GM12878 (cell line): ENCODE results near the gene SVIL. TPM values are rescaled to one million over a fixed set of nuclear protein-coding genes. Genes with fewer than 3 reads are reported as not detected.

ENCODE experiments used
- ATAC-seq: fragments of 200-7000 bp; cut with Tn5 transposase; 3 replicates; pipeline ENCODE4 v1.9.1; 2020; ENCODE audit warnings: mild to moderate bottlenecking, moderate library complexity
- BruUV-seq: library from RNA; stranded (reverse); fragments of 400-500 nt; replicated peaks from 2 replicates; lab custom pipeline; 2021; lab: Mats Ljungman, UMichigan
- CTCF ChIA-PET: fragments of 300-600 bp; sonication (Branson Sonifier 250); formaldehyde crosslinking; extraction: SDS; loops from one replicate; lab custom pipeline; 2021; ENCODE audit warnings: inconsistent platforms; lab: Yijun Ruan, JAX
- POLR2A ChIA-PET: fragments of 350-600 bp; formaldehyde crosslinking; extraction: SDS; loops from one replicate; lab custom pipeline; 2021; ENCODE audit warnings: inconsistent platforms; lab: Charles Lee
- RAD21 ChIA-PET: fragments of 300-600 bp; sonication (Branson Sonifier 250); formaldehyde crosslinking; loops from one replicate; lab custom pipeline; 2023; ENCODE audit warnings: antibody characterized with exemption; ENCODE audit not compliant: unreplicated experiment; lab: Charles Lee
- SMC1A ChIA-PET: fragments of 300-600 bp; sonication (Branson Sonifier 250); formaldehyde crosslinking; loops from one replicate; lab custom pipeline; 2023; ENCODE audit not compliant: unreplicated experiment, uncharacterized antibody; lab: Charles Lee
- DNase-seq: peaks from one replicate; pipeline ENCODE4 v3.0.0-alpha.2; 2011; ENCODE audit warnings: low read depth, low spot score
- FAIRE-seq: peaks from 3 replicates; lab custom pipeline; 2011; peaks lifted over from hg19 to GRCh38; lab: Jason Lieb, UNC
- H2AFZ ChIP-seq: 2 replicates; pipeline ENCODE4 v1.6.0; 2011; ENCODE audit warnings: low read depth, low read length, control low read depth; ENCODE audit not compliant: control insufficient read depth
- H3K27ac ChIP-seq: 2 replicates; pipeline ENCODE4 v1.5.1; 2011; ENCODE audit warnings: control low read depth; ENCODE audit not compliant: control insufficient read depth, insufficient read depth
- H3K27me3 ChIP-seq, 2 experiments: replicated peaks in 1 of 2; 2 replicates each; pipeline versions ENCODE4 v1.6.0 to v1.6.1; 2011; ENCODE audit warnings: low read length in 1 of 2; ENCODE audit not compliant: control insufficient read depth in 2 of 2, insufficient read depth in 2 of 2
- H3K36me3 ChIP-seq, 2 experiments: 2 replicates each; pipeline ENCODE4 v1.5.1; 2011; ENCODE audit warnings: low read length in 1 of 2; ENCODE audit not compliant: control insufficient read depth in 2 of 2, insufficient read depth in 2 of 2
- H3K4me1 ChIP-seq: 2 replicates; pipeline ENCODE4 v1.6.1; 2011; ENCODE audit warnings: mild to moderate bottlenecking, low read length, moderate library complexity, mixed read lengths; ENCODE audit not compliant: control insufficient read depth, insufficient read depth
- H3K4me2 ChIP-seq: 2 replicates; pipeline ENCODE4 v1.6.0; 2011; ENCODE audit warnings: control low read depth; ENCODE audit not compliant: control insufficient read depth, insufficient read depth
- H3K4me3 ChIP-seq: fragments of 200-600 bp; sonication (generic); 2 replicates; pipeline ENCODE4 v1.5.1; 2016
- H3K79me2 ChIP-seq: 2 replicates; pipeline ENCODE4 v1.6.0; 2011; ENCODE audit warnings: low read length; ENCODE audit not compliant: control insufficient read depth, insufficient read depth
- H3K9ac ChIP-seq: 2 replicates; pipeline ENCODE4 v1.8.0; 2011; ENCODE audit warnings: low read length, control low read depth, mixed read lengths; ENCODE audit not compliant: control insufficient read depth, insufficient read depth
- H3K9me3 ChIP-seq: replicated peaks from 3 replicates; pipeline ENCODE4 v1.5.1; 2011; ENCODE audit warnings: mild to moderate bottlenecking, low read length; ENCODE audit not compliant: control insufficient read depth, insufficient read depth
- H4K20me1 ChIP-seq: 2 replicates; pipeline ENCODE4 v1.6.0; 2011; ENCODE audit not compliant: control insufficient read depth, insufficient read depth
- CBX3 ChIP-seq: fragments of 200-600 bp; sonication (generic); IDR thresholded peaks from 2 replicates; pipeline ENCODE4 v1.6.1; 2016; ENCODE audit warnings: low read depth, borderline replicate concordance
- CREB1 ChIP-seq: IDR thresholded peaks from 2 replicates; pipeline ENCODE4 v1.6.1; 2012; ENCODE audit warnings: low read depth, mild to moderate bottlenecking, inconsistent platforms
- NFIC ChIP-seq: IDR thresholded peaks from 2 replicates; pipeline ENCODE4 v1.6.1; 2012; ENCODE audit warnings: low read depth, mild to moderate bottlenecking, inconsistent platforms, low read length, moderate library complexity
- SREBF1 ChIP-seq: IDR thresholded peaks from 2 replicates; pipeline ENCODE4 v1.6.1; 2012; ENCODE audit warnings: mild to moderate bottlenecking, low read length
- SREBF2 ChIP-seq: IDR thresholded peaks from 2 replicates; pipeline ENCODE4 v1.6.1; 2012; ENCODE audit warnings: mild to moderate bottlenecking, low read length
- SRF ChIP-seq, 2 experiments: IDR thresholded peaks; 2 replicates each; pipeline ENCODE4 v1.6.1; 2011; ENCODE audit warnings: low read depth in 2 of 2, low read length in 2 of 2, mild to moderate bottlenecking in 1 of 2, moderate library complexity in 1 of 2
- TBL1XR1 ChIP-seq: IDR thresholded peaks from 2 replicates; pipeline ENCODE4 v1.6.1; 2012; ENCODE audit warnings: low read depth, low read length, improper control_type of control experiment
- ZNF24 ChIP-seq: fragments of 450-650 bp; IDR thresholded peaks from 2 replicates; pipeline ENCODE4 v1.6.1; 2017; ENCODE audit warnings: antibody characterized with exemption, mild to moderate bottlenecking
- WGBS: methylation state at CpG from one replicate; pipeline ENCODE4 v1.1.6; 2016; ENCODE audit warnings: low lambda C conversion rate; ENCODE audit not compliant: insufficient replicate concordance, insufficient coverage; ENCODE audit errors: missing lambda C conversion rate; 5-methylcytosine and 5-hydroxymethylcytosine counted together
- in situ Hi-C: fragments of 300-500 bp; cut with MboI; formaldehyde crosslinking; loops from 9 replicates; pipeline ENCODE4 v1.14.3; 2018; ENCODE audit warnings: mixed read lengths
- intact Hi-C: fragments of 100-400 bp; cut with micrococcal nuclease; formaldehyde crosslinking; loops from one replicate; pipeline ENCODE4 v1.14.2; 2022; ENCODE audit not compliant: unreplicated experiment
- polyA plus RNA-seq, 11 experiments: library from polyadenylated mRNA; depleted of rRNA in 4 of 11; unstranded in 6 of 11; stranded (reverse) in 5 of 11; fragments of >200 nt; fragmentation: Nextera tagmentation in 4 of 11; fragmentation: Illumina TruSeq in 1 of 11; extraction: Ambion mirVana in 4 of 11; extraction: Trizol in 1 of 11; gene quantifications; 1 replicate in 1 of 11; 2 replicates in 10 of 11; pipeline versions ENCODE4 v1.2.1 to v1.2.3, GENCODE V29; 2011 to 2016; ENCODE audit warnings: inconsistent platforms in 2 of 11, missing spikeins in 2 of 11, low read depth in 1 of 11
- total RNA-seq, 4 experiments: library from RNA; depleted of rRNA in 3 of 4; stranded (reverse); fragments of >200 nt in 3 of 4; fragmentation: Illumina TruSeq in 1 of 4; extraction: Trizol in 1 of 4; gene quantifications; 2 replicates each; pipeline versions ENCODE4 v1.2.1 to v1.2.3, GENCODE V29; 2013 to 2021
- TF ChIP-seq, protein P1 (sequence below): IDR thresholded peaks from 2 replicates; pipeline ENCODE4 v1.6.1; 2012; ENCODE audit warnings: mild to moderate bottlenecking, low read depth, low read length
- TF ChIP-seq, protein P2 (sequence below): fragments of 450-650 bp; IDR thresholded peaks from 2 replicates; pipeline ENCODE4 v1.6.1; 2018; ENCODE audit warnings: mild to moderate bottlenecking, low read depth, moderate library complexity; ENCODE audit not compliant: partially characterized antibody
- TF ChIP-seq, protein P3 (sequence below): fragments of 150-350 bp; IDR thresholded peaks from 2 replicates; pipeline ENCODE4 v1.6.1; 2014; ENCODE audit warnings: mild to moderate bottlenecking, low read depth, low read length
- TF ChIP-seq, protein P4 (sequence below), 3 experiments: IDR thresholded peaks in 2 of 3; conservative IDR thresholded peaks in 1 of 3; 2 replicates each; pipeline ENCODE4 v1.5.1; 2011; ENCODE audit warnings: low read depth in 3 of 3, low read length in 3 of 3, mild to moderate bottlenecking in 3 of 3, control low read depth in 2 of 3, moderate library complexity in 2 of 3, inconsistent platforms in 1 of 3, mixed read lengths in 1 of 3; ENCODE audit not compliant: control insufficient read depth in 2 of 3, insufficient read depth in 1 of 3; ENCODE audit errors: extremely low read depth in 1 of 3

Gene SVIL
- total and polyA plus RNA-seq, 10 of the 15 experiments (the other 5 are each of a cell fraction or from before 2014, with no cell fraction given) = 0.22 to 1.9 (median 0.87) TPM

DNA sequence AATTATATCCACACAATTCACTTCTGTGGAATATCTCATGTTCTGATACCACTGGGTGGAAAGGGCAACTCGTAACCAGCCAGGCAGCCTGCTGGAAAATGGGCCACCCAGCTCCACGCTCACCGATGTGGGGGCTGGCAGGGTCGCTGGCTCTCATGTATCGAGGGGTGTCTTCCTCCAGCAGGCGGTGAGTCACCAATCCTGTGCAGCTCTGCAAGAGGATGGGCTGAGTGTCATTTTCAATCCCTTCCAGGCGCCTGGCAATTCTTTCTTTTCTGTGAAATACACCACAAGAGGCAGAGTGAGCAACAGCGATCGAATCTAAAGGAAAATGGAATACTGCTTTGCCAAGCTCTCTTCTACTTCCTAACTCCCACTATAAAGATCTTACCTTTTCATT, 80.1 kb downstream of the SVIL start:
- 67% methylated on average over 9 of the region's 9 CpGs for WGBS
- POLR2A ChIA-PET = interaction anchor here (1.2 kb wide), 1 partner anchor 25 kb away, joined by 3 read pairs; no protein-coding TSS in a partner anchor
- TF ChIP-seq, protein P1, sequence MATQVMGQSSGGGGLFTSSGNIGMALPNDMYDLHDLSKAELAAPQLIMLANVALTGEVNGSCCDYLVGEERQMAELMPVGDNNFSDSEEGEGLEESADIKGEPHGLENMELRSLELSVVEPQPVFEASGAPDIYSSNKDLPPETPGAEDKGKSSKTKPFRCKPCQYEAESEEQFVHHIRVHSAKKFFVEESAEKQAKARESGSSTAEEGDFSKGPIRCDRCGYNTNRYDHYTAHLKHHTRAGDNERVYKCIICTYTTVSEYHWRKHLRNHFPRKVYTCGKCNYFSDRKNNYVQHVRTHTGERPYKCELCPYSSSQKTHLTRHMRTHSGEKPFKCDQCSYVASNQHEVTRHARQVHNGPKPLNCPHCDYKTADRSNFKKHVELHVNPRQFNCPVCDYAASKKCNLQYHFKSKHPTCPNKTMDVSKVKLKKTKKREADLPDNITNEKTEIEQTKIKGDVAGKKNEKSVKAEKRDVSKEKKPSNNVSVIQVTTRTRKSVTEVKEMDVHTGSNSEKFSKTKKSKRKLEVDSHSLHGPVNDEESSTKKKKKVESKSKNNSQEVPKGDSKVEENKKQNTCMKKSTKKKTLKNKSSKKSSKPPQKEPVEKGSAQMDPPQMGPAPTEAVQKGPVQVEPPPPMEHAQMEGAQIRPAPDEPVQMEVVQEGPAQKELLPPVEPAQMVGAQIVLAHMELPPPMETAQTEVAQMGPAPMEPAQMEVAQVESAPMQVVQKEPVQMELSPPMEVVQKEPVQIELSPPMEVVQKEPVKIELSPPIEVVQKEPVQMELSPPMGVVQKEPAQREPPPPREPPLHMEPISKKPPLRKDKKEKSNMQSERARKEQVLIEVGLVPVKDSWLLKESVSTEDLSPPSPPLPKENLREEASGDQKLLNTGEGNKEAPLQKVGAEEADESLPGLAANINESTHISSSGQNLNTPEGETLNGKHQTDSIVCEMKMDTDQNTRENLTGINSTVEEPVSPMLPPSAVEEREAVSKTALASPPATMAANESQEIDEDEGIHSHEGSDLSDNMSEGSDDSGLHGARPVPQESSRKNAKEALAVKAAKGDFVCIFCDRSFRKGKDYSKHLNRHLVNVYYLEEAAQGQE = no peak
- TF ChIP-seq, protein P2, sequence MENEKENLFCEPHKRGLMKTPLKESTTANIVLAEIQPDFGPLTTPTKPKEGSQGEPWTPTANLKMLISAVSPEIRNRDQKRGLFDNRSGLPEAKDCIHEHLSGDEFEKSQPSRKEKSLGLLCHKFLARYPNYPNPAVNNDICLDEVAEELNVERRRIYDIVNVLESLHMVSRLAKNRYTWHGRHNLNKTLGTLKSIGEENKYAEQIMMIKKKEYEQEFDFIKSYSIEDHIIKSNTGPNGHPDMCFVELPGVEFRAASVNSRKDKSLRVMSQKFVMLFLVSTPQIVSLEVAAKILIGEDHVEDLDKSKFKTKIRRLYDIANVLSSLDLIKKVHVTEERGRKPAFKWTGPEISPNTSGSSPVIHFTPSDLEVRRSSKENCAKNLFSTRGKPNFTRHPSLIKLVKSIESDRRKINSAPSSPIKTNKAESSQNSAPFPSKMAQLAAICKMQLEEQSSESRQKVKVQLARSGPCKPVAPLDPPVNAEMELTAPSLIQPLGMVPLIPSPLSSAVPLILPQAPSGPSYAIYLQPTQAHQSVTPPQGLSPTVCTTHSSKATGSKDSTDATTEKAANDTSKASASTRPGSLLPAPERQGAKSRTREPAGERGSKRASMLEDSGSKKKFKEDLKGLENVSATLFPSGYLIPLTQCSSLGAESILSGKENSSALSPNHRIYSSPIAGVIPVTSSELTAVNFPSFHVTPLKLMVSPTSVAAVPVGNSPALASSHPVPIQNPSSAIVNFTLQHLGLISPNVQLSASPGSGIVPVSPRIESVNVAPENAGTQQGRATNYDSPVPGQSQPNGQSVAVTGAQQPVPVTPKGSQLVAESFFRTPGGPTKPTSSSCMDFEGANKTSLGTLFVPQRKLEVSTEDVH = no peak
- TF ChIP-seq CBX3 (no peak), SRF (IDR thresholded peaks at IDR 0.05; ENCODE audit: low read depth in 2 of 2, low read length in 2 of 2) (no peak), ZNF24 (no peak), NFIC (no peak), TBL1XR1 (no peak), SREBF1 (no peak), CREB1 (no peak), SREBF2 (no peak)
- TF ChIP-seq, protein P3, sequence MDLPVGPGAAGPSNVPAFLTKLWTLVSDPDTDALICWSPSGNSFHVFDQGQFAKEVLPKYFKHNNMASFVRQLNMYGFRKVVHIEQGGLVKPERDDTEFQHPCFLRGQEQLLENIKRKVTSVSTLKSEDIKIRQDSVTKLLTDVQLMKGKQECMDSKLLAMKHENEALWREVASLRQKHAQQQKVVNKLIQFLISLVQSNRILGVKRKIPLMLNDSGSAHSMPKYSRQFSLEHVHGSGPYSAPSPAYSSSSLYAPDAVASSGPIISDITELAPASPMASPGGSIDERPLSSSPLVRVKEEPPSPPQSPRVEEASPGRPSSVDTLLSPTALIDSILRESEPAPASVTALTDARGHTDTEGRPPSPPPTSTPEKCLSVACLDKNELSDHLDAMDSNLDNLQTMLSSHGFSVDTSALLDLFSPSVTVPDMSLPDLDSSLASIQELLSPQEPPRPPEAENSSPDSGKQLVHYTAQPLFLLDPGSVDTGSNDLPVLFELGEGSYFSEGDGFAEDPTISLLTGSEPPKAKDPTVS = no peak
- TF ChIP-seq, protein P4, sequence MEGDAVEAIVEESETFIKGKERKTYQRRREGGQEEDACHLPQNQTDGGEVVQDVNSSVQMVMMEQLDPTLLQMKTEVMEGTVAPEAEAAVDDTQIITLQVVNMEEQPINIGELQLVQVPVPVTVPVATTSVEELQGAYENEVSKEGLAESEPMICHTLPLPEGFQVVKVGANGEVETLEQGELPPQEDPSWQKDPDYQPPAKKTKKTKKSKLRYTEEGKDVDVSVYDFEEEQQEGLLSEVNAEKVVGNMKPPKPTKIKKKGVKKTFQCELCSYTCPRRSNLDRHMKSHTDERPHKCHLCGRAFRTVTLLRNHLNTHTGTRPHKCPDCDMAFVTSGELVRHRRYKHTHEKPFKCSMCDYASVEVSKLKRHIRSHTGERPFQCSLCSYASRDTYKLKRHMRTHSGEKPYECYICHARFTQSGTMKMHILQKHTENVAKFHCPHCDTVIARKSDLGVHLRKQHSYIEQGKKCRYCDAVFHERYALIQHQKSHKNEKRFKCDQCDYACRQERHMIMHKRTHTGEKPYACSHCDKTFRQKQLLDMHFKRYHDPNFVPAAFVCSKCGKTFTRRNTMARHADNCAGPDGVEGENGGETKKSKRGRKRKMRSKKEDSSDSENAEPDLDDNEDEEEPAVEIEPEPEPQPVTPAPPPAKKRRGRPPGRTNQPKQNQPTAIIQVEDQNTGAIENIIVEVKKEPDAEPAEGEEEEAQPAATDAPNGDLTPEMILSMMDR (IDR thresholded peaks at IDR 0.05 in 2 of 3, conservative IDR thresholded peaks at IDR 0.05 in 1 of 3; ENCODE audit: control insufficient read depth in 2 of 3, extremely low read depth in 1 of 3, insufficient read depth in 1 of 3, low read depth in 3 of 3, low read length in 3 of 3) = no peak

More for the DNA sequence above, 80.1 kb downstream of the SVIL start:
- FAIRE-seq = no peak
- Histone ChIP-seq H3K4me1 (no peaks in the 10 kb centered on the region), H3K4me2 (no peak overlapping the region), H3K27ac (no peak overlapping the region), H4K20me1 (no peaks in the 10 kb centered on the region), H3K27me3 (no peaks in the 10 kb centered on the region), H3K36me3 (peaks cover 0 to 1% of the 10 kb centered on the region in 2 experiments; a peak in 2 of 4 replicates), H3K4me3 (no peak overlapping the region), H3K9ac (no peak overlapping the region), H3K79me2 (no peaks in the 10 kb centered on the region), H2AFZ (no peak overlapping the region), H3K9me3 (no peaks in the 10 kb centered on the region)
- in situ Hi-C loops (no loop called here), intact Hi-C loops (no loop called here)
- DNase-seq = no peak
- no peak for ATAC-seq
- no TSS peak for BruUV-seq
- ChIA-PET SMC1A (interaction anchor here (1.8 kb wide), 1 partner anchor 20 kb away, joined by 6 read pairs; no protein-coding TSS in a partner anchor), RAD21 (interaction anchor here (0.5 kb wide), 1 partner anchor 41 kb away, joined by 3 read pairs; no protein-coding TSS in a partner anchor), CTCF (interaction anchor here (1.9 kb wide), 2 partner anchors 11 to 19 kb away, joined by 5 to 6 read pairs; no protein-coding TSS in a partner anchor)
